ENCODE results near the gene KRTAP10-7.

Gene KRTAP10-7

DNA sequence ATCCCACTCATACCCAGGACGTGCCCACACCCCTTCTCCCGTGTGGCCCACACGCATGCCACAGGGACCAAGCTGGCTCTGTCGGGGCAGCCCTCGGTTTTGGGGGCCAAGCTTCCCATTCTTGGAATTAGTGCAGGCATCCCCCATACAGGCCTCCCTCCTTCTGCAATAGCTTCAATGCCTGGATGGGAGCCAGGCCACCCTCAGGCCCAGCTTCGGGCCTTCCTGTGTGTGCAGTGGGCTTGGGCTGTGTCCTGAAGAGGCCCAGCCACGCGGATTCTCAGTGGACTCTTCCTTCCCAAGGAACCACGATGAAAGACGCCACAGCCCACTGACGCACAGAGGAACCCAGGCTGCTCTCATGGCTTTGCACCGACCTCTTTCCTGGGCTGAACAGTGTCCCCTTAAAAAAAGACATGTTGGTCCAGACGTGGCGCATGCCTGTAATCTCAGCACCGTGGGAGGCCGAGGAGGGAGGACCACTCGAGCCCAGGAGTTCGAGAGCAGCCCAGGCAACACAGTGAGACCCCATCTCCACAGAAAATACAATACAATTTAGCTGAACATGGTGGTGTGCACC lies 49.2 kb downstream of the KRTAP10-7 start:
- Histone ChIP-seq H3K9me3 (no peaks in the 10 kb centered on the region), H3K4me3 (no peak overlapping the region), H3K27me3 (ENCODE audit: low read depth) (no peaks in the 10 kb centered on the region), H3K4me1 (no peaks in the 10 kb centered on the region), H3K36me3 (replicated peaks) (no peaks in the 10 kb centered on the region)
- in situ Hi-C loops (cut with MboI; ENCODE audit: low sequenced_read_pairs): loop anchor here (10.0 kb wide), 1 partner anchor 55 kb away; no protein-coding TSS in a partner anchor
- DNase-seq (ENCODE audit: low spot score in 2 of 2): no peak

GRCh38 chr21:44650265-44650972 lies 50.0 kb downstream of the KRTAP10-7 start:
- Histone ChIP-seq H3K4me1 (no peaks in the 10 kb centered on the region), H3K36me3 (replicated peaks) (no peaks in the 10 kb centered on the region), H3K9me3 (no peaks in the 10 kb centered on the region), H3K27me3 (ENCODE audit: low read depth) (no peaks in the 10 kb centered on the region), H3K4me3 (no peak overlapping the region)
- in situ Hi-C loops (cut with MboI; ENCODE audit: low sequenced_read_pairs): no loop called here
- DNase-seq (ENCODE audit: low spot score in 2 of 2): no peak

DNA sequence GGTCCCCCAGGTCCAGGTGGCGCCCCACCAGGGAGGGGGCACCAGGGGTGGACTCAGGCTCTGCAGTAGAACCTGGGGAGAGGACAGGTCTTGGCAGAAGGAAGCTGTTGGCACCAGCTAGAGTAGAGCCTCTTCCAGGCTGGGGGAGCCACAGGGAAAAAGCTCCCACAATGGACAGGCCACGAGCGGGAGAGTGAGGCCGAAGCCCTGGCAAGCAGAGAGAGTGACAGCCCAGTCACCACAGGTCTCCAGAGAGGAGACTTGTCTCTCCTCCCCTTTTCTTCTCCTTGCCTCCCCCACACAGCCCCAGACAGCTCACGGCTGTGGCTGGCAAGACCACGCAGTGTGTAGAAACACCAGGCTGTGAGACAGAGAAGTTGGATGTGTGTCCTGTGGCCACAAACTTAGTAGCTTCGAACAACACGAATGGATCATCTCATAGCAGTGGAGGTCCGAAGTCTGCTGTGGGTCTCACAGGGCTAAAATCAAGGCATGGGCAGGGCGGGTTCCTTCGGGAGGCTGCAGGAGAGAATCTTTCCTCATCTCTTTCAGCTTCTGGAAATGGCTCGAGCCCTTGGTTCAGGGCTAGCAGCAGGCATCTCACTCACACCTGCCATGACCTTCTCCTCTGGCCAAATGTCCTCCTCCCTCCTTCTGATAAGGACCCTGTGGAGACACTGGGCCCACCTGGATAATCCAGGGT lies 50.7 kb downstream of the KRTAP10-7 start:
- Histone ChIP-seq H3K4me3 (no peak overlapping the region), H3K9me3 (no peaks in the 10 kb centered on the region), H3K4me1 (no peaks in the 10 kb centered on the region), H3K36me3 (replicated peaks) (no peaks in the 10 kb centered on the region), H3K27me3 (ENCODE audit: low read depth) (no peaks in the 10 kb centered on the region)
- in situ Hi-C loops (cut with MboI; ENCODE audit: low sequenced_read_pairs): no loop called here
- DNase-seq (ENCODE audit: low spot score in 2 of 2): no peak

Measured in HAP-1 (cell line).